GM19372 (cell line): ENCODE measurements around the gene SFT2D2.

ENCODE experiments used
- ATAC-seq: cut with Tn5 transposase; IDR thresholded peaks from one replicate; pipeline ENCODE4 v1.9.1; 2021; ENCODE audit warnings: mild to moderate bottlenecking, low read depth, moderate library complexity; ENCODE audit not compliant: unreplicated experiment

SFT2D2 gene

DNA sequence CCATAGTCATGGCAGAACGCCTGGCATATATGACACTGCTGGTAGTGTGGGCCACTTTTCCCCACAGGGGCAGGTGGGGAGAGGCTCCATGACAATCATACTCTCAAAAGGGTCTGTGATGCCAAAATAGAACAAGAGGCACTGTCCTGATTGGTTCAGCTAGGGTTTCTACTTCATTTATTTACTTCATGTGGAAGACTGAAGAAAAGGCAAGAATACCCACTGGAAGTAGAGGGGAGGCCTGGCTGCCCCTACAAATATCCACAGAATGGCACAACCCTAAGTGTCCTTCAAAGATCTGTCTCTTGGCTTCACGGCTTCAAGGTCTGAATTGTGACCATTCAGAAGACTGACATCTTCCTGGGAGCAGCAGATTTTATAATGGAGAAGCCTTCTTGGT is 4.5 kb upstream of the SFT2D2 start:
- no peak for ATAC-seq

DNA sequence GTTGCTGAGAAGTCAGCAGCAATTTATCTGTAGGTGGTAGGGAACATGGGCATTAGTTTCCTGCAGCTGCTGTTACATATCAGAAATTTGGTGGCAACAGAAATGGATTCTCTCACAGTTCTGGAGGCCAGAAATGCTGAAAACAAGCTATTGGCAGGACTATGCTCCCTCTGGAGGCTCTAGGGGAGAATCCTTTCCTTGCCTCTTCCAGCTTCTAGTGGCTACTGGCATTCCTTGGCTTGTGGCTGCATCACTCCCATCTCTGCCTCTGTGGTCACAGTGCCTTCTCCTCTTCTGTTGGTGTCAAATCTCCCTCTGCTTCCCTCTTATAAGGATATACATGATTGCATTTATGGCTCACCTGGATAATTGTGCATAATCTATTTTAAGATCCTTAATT is 2.5 kb upstream of the SFT2D2 start:
- no peak for ATAC-seq

DNA sequence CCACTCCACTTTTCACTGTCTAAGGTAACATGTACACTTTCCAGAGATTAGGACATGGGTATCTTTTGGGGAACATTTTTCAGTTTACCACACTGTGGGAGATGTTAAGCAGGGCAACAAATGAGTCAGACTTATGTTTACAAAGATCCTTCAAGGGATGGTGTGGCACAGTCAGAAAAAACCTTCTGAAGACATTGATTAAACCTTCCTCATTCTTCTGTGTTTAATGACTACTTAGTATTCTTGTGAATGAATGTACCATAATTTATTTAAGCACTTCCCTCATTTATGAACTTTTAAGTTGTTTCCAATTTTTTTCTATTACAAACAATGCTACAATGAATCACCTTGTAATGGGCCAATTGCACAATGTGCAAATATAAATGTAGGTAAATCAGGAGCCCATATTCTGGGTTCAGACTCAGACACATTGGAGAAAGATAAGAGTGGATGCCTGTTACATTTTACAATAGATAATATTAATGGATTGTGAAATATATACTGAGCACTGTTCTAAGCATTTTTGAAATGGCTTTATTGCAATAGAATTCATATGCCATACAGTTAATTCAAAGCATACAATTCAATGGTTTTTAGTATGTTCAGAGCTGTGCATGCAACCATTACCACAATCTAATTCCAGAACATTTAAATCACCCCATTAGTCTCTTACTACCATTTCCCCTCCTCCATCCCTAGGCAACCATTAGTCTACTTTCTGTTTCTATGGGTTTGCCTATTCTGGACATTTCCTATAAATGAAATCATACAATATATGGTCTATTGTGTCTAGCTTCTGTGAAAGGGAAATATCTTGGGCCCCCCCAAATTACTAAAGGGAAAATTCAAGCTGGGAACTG is 1.9 kb upstream of the SFT2D2 start:
- ATAC-seq, result no peak

DNA sequence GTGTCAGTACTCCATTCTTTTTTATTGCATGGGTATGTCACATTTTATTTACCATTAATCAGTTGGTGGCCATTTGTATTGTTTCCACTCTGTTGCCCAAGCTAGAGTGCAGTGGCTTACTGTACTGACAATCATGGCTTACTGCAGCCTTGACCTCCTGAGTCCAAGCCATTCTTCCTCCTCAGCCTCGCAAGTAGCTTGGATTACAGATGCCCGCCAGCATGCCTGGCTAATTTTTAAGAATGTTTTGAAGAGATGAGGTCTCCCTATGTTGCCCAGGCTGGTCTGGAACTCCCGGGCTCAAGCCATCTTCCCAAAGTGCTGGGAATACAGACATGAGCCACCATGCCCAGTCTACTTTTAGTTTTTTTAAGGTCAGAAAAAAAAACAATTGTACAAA is 813 bp upstream of the SFT2D2 start:
- no peak for ATAC-seq

DNA sequence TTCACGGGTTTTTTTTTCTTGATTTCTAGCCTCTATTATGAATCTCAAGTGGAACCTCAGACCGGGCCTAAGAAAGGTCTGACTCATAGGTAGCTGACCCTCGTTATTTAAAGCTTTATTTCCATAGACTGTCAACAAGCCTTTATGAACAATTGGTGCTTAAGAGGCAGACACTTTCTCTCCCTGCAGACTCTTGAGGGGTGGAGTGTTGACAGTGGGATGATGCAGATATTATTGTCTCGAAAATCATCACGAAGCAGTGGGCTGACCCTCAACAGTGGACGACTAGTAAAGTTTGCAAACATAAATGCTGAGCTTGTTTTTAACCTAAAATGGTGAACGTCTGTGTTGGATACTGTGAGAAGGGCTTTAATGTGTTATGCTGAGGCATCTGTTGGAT is 1.8 kb downstream of the SFT2D2 start:
- ATAC-seq, result no peak

DNA sequence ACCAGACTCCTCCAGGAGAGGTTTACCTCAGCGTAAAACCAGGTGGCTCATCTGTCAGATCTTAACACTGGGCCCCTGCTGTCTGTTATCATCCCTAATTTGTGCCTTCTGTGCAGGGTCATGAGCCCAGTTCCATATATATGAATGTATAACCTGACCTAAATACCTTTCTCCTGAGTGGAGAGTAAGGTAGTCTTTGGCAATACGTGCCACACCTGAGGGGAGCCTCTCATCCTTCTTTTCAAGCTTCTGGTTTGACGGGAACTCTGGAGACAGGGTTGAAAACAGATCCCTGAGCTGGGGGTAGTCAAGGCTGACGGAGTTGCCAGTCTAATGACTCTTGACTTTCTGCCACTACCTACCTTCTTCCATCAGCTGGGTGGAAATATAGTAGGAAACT is 4.1 kb downstream of the SFT2D2 start:
- ATAC-seq, result no peak

DNA sequence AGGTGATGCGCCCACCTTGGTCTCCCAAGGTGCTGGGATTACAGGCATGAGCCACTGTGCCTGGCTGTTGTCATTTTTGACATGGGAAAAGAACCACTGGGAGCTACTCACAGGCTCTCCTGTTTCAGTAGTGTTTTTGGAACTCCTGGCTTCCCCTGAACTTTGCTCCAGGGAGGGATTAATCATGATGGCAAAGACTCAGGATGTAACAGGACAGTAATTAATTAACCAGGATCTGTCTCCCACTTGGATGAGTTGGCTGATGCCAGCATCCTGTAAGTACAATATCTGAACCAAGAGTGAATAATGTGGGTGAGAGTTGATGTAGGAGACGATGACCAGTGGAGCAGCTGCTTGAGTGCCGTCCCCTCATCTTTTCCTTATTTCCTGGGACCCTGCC is 4.9 kb downstream of the SFT2D2 start:
- no peak for ATAC-seq

DNA sequence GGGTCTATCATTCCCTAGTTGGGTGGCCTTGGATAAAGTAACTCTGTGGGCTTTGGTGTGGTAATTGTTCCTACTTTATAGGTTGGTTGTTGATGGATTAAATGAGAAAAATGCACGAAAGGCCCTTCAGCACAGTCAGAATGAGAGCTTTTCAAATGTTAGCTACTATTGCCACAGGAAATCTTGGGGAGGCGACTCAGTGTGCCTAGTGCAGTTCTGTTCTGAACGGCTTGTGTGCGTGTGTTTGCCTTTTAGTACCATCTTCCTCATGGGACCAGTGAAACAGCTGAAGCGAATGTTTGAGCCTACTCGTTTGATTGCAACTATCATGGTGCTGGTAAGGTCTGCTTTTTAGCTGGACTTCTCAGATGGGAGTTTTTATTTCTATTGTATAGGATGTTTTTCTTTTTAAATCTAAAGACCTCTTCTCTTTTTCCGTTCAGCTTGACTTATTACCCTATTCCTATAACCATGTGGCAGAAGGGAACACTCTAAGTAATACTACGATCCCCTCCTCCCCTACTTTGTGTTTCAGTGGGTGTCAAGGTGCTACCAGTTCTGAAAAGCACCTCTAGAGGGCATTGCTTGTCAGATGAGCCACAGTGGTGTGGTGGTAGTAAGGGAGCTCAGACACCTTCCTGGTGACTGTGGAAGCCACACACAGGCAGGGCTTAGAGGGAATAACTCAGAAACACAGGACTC is 9.2 kb downstream of the SFT2D2 start:
- ATAC-seq, result no peak

DNA sequence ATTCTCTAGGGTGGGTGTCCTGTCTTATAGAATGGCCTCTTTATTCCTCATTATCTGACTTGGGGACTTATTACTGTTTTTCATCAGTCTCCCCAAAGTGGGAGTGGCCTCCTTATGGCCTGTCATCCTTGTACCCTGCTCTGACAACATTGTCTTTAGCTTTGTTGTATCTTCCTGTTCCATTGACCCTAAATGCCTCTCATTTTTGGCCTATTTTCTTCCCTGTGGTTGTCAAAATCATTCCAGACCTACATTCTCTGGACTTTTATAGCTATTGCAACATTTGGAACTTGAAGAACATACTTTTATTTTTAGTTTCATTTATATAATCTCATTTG is 9.7 kb downstream of the SFT2D2 start:
- no peak for ATAC-seq

DNA sequence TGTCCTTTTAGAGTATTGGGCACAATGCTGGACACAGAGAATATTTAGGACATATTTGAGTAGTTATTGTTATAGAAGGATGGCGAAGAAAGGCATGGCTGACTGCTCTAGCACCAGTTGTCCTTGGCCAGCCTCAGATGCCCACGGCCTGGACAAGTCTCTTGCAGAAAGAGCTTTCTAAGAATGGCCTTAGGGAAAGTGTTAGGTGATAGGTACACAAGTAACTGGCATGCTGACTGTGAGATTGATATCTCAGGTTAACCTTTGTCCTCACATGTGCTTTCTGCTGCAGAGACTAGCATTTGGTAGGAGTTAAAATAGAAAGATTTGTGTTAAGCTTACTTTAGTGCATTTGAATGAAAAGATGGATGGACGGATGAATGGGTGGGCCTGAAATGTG is 10.1 kb downstream of the SFT2D2 start:
- no peak for ATAC-seq

DNA sequence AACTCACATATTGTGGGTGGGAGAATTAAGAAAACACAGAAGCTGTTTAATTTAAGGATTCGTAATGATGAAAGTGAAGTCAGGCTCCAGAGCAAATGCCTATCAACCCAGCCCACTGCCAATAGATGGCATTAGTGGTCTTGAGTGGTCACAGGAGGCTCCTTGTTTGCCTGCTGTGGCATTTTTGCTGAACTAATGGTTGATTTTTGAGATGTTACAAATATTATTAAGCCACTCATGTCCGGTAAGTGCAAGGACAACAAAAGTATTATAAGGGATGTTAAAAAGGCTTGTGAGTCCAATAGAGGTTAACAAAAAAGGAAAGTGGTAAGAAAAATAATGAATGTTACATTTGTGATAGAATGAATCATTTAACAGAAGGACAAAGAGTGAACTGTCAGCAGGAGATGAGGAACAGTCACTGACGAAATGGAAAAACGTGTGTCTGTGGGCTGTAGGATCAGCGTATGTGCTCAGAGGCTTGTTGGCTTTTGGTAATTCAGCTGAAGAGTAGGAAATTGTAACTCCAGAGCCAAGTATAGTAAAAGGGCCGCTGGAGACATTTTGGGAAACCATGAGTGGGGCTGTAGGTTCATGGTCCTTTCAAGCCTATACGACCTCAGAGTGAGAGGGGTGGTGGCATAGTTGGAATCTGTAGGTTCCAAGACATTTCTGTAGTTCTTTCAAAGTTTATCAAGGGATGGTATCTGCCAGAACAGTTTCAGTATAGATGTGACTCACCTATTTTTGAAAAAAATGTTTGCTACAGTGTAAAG is 11.2 kb downstream of the SFT2D2 start:
- ATAC-seq, result no peak

DNA sequence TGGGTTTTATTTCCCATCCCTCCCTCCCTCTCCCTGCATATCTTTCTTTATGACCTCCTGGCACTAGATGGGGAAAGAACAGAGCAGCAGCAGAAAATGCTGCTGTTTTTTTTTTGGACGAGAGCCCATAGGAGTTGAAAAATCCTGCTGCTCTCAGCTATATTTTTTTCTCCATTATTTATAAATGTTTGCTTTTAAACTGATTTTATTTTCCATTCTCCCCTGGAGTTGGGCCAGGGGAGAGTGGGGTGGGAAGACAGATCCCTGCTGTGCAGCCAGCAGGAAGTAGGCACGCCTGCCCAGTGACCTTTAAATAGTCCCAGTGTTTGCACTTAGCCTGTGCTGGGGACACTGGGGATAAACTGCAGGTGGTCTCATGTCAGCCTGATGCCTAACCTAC is 17.4 kb downstream of the SFT2D2 start:
- no peak for ATAC-seq

DNA sequence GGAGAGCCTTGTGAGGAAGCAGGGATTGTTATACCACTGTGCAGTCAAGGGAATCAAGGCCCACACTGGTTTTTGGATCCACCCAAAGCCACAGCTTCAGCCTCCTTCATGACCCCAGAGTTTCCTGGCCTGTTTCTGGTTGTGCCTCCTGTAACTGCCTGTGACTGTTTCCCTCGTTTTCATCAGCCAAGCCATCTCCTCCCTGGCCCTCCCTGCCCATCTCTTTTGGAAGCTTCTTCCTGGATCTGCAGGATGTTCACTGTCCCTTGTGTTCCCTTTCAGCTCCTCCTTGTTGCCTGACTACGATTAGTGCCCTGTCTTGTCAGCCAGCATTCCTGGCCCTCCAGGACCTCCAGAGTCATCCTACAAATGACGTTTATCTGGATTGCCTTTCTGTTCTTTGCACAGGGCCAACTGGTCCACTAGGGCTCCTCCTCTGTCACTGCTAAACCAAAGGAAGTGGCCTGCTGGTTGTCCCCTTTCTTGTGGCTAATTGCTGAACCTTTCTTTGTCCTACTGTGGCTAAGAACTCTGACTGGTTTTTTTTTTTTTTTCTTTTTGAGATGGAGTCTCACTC is 17.9 kb downstream of the SFT2D2 start:
- ATAC-seq, result no peak

DNA sequence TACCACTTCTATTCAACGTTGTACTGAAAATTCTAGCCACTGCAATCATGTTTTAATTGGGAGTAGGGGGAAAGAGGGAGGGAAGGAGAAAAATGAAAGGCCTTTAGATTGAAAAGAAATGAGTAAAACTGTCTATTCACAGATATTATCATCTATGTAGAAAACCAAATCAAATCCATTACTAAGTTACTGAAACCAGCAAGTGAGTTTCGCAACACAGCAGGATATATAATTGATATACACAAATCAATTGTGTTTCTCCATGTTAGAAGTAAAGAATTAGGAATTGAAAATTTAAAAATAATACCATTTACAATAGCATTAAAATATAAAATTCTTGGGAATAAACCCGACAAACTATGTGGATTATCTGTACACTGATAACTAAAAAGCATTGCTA is 19.2 kb downstream of the SFT2D2 start:
- no peak for ATAC-seq

DNA sequence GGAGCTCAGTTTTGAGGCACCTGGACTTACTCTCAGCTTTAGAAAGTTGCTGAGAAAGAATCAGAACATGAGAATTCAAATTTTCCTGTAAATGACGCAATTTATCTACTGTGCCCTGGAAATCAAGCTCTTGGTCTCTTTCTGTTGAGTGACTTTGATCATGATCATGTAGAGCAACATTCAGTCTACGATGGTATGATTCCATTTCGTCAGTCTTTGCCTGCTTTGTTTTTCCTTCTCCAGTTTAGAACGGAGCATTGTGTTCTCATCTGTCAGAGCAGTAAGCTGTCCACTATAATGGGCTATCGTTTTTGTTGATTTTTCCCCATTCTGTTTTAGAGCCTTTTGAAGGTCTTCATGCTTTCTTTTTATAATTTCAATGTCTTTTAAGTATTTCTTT is 20.7 kb downstream of the SFT2D2 start:
- ATAC-seq, result no peak

DNA sequence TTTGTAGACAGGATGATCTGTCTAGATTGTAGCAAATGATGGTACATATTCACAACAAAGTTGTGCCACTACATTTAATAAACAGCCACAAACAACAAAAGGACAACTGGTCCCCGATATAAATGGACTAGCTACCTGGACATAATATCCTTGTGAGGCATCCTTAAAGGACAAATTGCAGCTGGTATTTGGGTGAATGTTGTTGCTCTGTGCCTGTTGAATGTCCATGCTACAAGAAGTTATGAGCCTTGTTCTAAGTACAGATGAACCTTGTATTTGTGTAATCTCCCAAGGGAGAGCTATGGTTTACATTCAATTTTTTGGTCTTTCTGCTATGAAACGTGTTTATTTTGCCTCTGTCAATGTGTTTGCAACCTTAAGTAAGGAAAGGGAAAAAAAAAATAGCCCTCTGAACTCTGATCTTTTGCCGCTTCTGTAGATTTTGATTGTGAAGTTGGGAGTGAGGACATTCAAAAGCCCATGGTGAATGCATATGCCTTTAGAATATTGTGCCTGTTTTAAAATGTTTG is 26.5 kb downstream of the SFT2D2 start:
- no peak for ATAC-seq

DNA sequence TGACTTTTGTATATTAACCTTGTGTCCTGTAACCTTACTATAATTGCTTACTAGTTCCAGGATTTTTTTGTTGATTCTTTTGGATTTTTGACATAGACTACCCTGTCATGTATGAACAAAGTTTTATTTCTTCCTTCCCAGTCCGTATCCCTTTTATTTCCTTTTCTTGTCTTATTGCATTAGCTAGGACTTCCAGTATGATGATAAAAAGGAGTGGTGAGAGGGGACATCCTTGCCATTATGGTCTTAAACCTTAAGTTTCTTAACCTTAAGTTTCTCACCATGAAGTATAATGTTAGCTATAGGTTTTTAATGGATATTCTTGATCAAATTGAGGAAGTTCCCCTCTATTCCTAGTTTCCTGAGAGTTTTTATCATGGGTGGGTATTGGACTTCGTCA is 30.4 kb downstream of the SFT2D2 start:
- no peak for ATAC-seq

DNA sequence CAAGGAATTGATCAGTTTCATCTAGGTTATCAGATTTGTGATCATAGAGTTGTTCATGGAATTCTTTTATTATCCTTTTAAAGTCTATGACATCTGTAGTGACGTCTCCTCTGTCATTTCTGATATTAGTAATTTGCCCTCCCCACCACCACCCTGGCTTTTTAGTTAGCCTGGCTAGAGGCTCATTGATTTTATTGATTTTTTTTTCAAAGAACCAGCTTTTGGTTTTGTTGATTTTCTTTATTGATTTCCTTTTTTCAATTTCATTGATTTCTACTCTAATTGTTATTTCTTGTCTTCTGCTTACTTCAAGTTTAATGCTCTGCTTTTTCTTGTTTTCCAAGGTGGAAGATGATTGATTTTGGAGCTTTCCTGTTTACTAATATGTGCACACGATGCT is 31.6 kb downstream of the SFT2D2 start:
- no peak for ATAC-seq

DNA sequence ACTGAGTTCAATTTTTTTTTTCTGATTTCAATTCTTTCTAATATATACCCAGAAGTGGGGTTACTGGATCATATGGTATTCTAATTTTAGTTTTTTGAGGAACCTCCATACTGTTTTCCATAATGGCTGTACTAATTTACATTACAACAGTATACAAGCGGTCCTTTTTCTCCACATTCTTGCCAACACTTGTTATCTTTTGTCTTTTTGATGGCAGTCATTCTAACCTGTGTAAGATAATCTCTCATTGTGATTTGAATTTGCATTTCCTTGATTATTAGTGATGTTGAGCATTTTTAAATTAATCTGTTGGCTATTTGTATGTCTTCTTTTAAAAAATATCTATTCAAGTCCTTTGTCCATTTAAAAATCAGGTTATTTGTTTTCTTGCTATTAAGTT is 33.8 kb downstream of the SFT2D2 start:
- no peak for ATAC-seq

DNA sequence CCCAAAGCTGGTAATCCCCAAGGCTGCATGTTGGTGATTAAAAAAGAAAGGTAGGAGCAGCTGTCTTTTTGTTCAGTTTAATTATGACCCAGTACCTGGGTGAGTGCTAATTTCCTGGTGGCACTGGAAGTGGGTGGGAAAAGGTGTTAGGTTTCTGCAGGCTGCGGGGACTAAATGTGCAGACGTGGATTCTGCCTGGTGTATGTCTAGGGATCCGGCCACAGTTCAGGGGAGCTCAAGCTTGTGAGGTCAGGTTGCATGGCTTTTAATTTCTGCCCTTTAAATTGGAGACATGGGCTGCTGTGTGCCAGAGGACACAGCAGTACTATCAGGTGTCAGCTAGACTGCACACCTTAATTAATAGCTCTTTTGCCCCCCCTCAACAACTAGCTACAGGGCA is 34.6 kb downstream of the SFT2D2 start:
- ATAC-seq, result no peak

DNA sequence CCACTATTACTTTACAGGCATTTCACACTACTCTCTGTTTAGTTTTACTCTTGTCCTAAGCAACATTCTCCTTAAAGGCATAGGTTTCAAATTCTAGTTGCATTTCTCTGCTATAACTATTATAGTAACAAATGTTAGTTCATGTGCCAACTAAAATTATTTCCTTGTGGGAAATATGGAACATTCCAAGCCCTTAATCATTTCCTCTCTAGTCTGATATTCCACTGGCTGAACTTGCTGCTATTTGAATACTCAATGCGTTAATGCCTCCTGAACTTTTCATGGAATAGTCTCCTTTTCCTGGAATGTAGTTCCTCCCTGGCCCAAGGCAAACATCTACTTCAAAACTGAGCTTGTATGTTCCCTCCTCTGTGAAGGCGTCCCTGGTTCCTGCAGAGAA is 35.6 kb downstream of the SFT2D2 start:
- ATAC-seq, result no peak
